MM.1S (cell line): ENCODE measurements around the gene LILRA6.

Experiments
- CTCF ChIP-seq: fragments of 300-600 bp; sonication (generic); IDR thresholded peaks from 2 replicates; pipeline ENCODE4 v1.5.1; 2016; ENCODE audit warnings: antibody characterized with exemption, low read length, mixed read lengths
- EZH2 ChIP-seq: fragments of 300-600 bp; sonication (generic); optimal IDR thresholded peaks from 2 replicates; pipeline ENCODE3; 2017; ENCODE audit warnings: low read depth, mild to moderate bottlenecking, antibody characterized with exemption, low read length, mixed read lengths
- EZH2phosphoT487 ChIP-seq: fragments of 300-600 bp; sonication (generic); IDR thresholded peaks from 2 replicates; pipeline ENCODE4 v1.6.1; 2018; ENCODE audit warnings: antibody characterized with exemption, low read length

- TF ChIP-seq EZH2 (no peak), CTCF (no peak), EZH2phosphoT487 (no peak)
These were observed 38.6 kb upstream of the LILRA6 start, which contains the start of gene LILRB2 for GRCh38 chr19:54281007-54281728.
